ENCODE results near the gene DCAKD.

DCAKD gene

GRCh38 chr17:44978807-44979206 lies 72.6 kb downstream of the DCAKD start:
- H3K27ac ChIP-seq (ENCODE audit: low read length): no peak overlapping the region
- H3K27me3 ChIP-seq (ENCODE audit: low read depth, low read length): no peaks in the 10 kb centered on the region
- no peak overlapping the region for H3K4me3 ChIP-seq (ENCODE audit: low read depth in 1 of 2, low read length in 2 of 2)

GRCh38 chr17:44977814-44978550 lies 73.5 kb downstream of the DCAKD start:
- Histone ChIP-seq H3K36me3 (ENCODE audit: control insufficient read depth in 1 of 2, insufficient read depth in 2 of 2, low read length in 2 of 2) (no peaks in the 10 kb centered on the region), H3K27ac (ENCODE audit: low read length) (no peak overlapping the region), H3K4me1 (ENCODE audit: control insufficient read depth in 1 of 2, insufficient read depth in 2 of 2, low read length in 2 of 2) (peaks cover 13 to 59% of the 10 kb centered on the region in 2 donors), H3K27me3 (ENCODE audit: low read depth, low read length) (no peaks in the 10 kb centered on the region), H3K9me3 (ENCODE audit: control insufficient read depth in 1 of 2, low read length in 2 of 2) (no peaks in the 10 kb centered on the region), H3K4me3 (ENCODE audit: low read depth in 1 of 2, low read length in 2 of 2) (no peak overlapping the region)

More at GRCh38 chr17:44978807-44979206, 72.6 kb downstream of the DCAKD start:
- Histone ChIP-seq H3K9me3 (ENCODE audit: control insufficient read depth in 1 of 2, low read length in 2 of 2) (no peaks in the 10 kb centered on the region), H3K4me1 (ENCODE audit: control insufficient read depth in 1 of 2, insufficient read depth in 2 of 2, low read length in 2 of 2) (peaks cover 13 to 59% of the 10 kb centered on the region in 2 donors), H3K36me3 (ENCODE audit: control insufficient read depth in 1 of 2, insufficient read depth in 2 of 2, low read length in 2 of 2) (no peaks in the 10 kb centered on the region)

- Histone ChIP-seq H3K36me3 (ENCODE audit: control insufficient read depth in 1 of 2, insufficient read depth in 2 of 2, low read length in 2 of 2) (no peaks in the 10 kb centered on the region), H3K27ac (ENCODE audit: low read length) (no peak overlapping the region), H3K9me3 (ENCODE audit: control insufficient read depth in 1 of 2, low read length in 2 of 2) (no peaks in the 10 kb centered on the region), H3K4me1 (ENCODE audit: control insufficient read depth in 1 of 2, insufficient read depth in 2 of 2, low read length in 2 of 2) (peaks cover 13 to 59% of the 10 kb centered on the region in 2 donors), H3K4me3 (ENCODE audit: low read depth in 1 of 2, low read length in 2 of 2) (no peak overlapping the region), H3K27me3 (ENCODE audit: low read depth, low read length) (peaks cover 2% of the 10 kb centered on the region)
These were observed 74.4 kb downstream of the DCAKD start for GRCh38 chr17:44977065-44977464.

DNA sequence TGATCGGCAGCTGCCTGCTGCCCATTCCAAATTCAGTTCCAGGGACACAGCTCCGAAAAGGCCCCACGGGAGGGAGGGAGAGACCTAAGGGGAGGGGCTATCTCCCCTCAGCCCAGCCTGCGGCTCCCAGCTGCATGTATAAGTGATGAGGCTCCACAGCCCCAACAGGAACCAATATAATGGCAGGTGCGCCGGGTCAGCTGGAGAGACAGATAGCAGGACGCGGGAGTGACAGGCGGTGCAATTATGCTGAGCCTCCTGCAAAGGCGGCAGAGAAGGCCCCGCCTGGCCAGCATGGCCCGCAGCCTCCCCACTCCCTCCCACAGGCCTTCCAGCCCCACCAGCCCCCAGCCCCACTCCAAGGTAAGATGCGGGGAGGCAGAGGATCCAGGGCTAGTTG lies 75.2 kb downstream of the DCAKD start:
- no peaks in the 10 kb centered on the region for H3K9me3 ChIP-seq (ENCODE audit: control insufficient read depth in 1 of 2, low read length in 2 of 2)
- peaks cover 9 to 52% of the 10 kb centered on the region in 2 donors for H3K4me1 ChIP-seq (ENCODE audit: control insufficient read depth in 1 of 2, insufficient read depth in 2 of 2, low read length in 2 of 2)
- no peaks in the 10 kb centered on the region for H3K36me3 ChIP-seq (ENCODE audit: control insufficient read depth in 1 of 2, insufficient read depth in 2 of 2, low read length in 2 of 2)
- no peak overlapping the region for H3K4me3 ChIP-seq (ENCODE audit: low read depth in 1 of 2, low read length in 2 of 2)
- peaks cover 4% of the 10 kb centered on the region for H3K27me3 ChIP-seq (ENCODE audit: low read depth, low read length)
- H3K27ac ChIP-seq (ENCODE audit: low read length): no peak overlapping the region
